ENCODE results near the gene PPARA. TPM values are rescaled to one million over a fixed set of nuclear protein-coding genes. Genes with fewer than 3 reads are reported as not detected.

The PPARA gene
- total RNA-seq, 1 experiment from 2014 or later = 14.5 TPM

DNA sequence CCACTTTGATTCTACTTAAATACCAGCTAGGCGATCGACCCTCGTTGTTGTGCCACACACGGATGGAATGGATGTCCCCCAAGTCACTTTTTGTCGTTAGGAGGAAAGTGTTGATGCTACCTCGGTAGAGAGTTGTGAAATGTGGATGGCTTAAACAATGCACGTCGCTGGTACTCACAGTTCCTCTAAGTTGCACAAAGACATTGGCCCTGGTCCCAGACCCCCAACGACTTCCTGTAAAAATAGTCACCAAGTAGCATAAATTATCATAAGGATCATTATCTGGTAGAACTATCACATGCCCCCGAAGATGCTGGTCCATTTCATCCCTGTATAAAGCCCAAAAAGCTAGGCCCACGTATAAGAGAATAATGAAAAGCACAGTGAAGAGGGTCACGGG, 109.0 kb downstream of the PPARA start:
- no peaks in the 10 kb centered on the region; a peak in 1 of 4 replicates for H3K4me1 ChIP-seq (ENCODE audit: control insufficient read depth in 1 of 2, insufficient read depth in 2 of 2, low read length in 2 of 2)
- intact Hi-C loops (cut with micrococcal nuclease) = no loop called here
- H3K9me2 ChIP-seq (ENCODE audit: insufficient read depth) = no peaks in the 10 kb centered on the region
- H3K4me2 ChIP-seq (ENCODE audit: low read length) = no peak overlapping the region
- H3K9ac ChIP-seq (ENCODE audit: low read length) = no peak overlapping the region
- H3K27ac ChIP-seq (ENCODE audit: low read depth, low read length) = no peak overlapping the region
- H3K79me2 ChIP-seq (ENCODE audit: insufficient read depth, low read length) = no peaks in the 10 kb centered on the region
- 0 out of 4 replicates have a peak, but pooled peaks cover 0 to 3% of the 10 kb centered on the region in 2 experiments for H3K9me3 ChIP-seq (ENCODE audit: control insufficient read depth in 1 of 2, insufficient read depth in 1 of 2, low read depth in 1 of 2, low read length in 2 of 2)
- no peak overlapping the region for H3K4me3 ChIP-seq (replicated peaks in 1 of 2; ENCODE audit: low read depth in 1 of 2, low read length in 2 of 2)
- POLR2A ChIA-PET = interaction anchor here (0.7 to 1.4 kb wide), 2 partner anchors 9 kb away, joined by 3 to 7 read pairs; partner anchors contain the start of genes CDPF1 and TTC38
- H4K20me1 ChIP-seq (ENCODE audit: insufficient read depth) = no peaks in the 10 kb centered on the region
- ATAC-seq (no peak), DNase-seq (ENCODE audit: low read depth, low spot score) (no peak)
- no TSS peak for BruUV-seq (replicated peaks)
- RAD21 ChIA-PET (ENCODE audit: low non-redundant PET in 1 of 2, low total read pairs in 2 of 2, uncharacterized antibody in 2 of 2, unreplicated experiment in 2 of 2) = no interaction called here
- no peaks in the 10 kb centered on the region for H3K36me3 ChIP-seq (ENCODE audit: control insufficient read depth in 1 of 2, insufficient read depth in 2 of 2, low read length in 2 of 2)
- no peak overlapping the region for H2AFZ ChIP-seq (ENCODE audit: low read depth, low read length, poor library complexity, severe bottlenecking)
- TF ChIP-seq, protein P1, sequence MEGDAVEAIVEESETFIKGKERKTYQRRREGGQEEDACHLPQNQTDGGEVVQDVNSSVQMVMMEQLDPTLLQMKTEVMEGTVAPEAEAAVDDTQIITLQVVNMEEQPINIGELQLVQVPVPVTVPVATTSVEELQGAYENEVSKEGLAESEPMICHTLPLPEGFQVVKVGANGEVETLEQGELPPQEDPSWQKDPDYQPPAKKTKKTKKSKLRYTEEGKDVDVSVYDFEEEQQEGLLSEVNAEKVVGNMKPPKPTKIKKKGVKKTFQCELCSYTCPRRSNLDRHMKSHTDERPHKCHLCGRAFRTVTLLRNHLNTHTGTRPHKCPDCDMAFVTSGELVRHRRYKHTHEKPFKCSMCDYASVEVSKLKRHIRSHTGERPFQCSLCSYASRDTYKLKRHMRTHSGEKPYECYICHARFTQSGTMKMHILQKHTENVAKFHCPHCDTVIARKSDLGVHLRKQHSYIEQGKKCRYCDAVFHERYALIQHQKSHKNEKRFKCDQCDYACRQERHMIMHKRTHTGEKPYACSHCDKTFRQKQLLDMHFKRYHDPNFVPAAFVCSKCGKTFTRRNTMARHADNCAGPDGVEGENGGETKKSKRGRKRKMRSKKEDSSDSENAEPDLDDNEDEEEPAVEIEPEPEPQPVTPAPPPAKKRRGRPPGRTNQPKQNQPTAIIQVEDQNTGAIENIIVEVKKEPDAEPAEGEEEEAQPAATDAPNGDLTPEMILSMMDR (IDR thresholded peaks at IDR 0.05 in 2 of 3, conservative IDR thresholded peaks at IDR 0.05 in 1 of 3; ENCODE audit: borderline replicate concordance in 1 of 3, insufficient read depth in 1 of 3, low read depth in 2 of 3, low read length in 2 of 3) = no peak
- TF ChIP-seq ZBTB33 (IDR thresholded peaks at IDR 0.05; ENCODE audit: extremely low read depth, insufficient replicate concordance, low read length) (no peak), ZFX (IDR thresholded peaks at IDR 0.05) (no peak), POLR2AphosphoS5 (IDR thresholded peaks at IDR 0.05; ENCODE audit: low read depth, low read length) (no peak), REST (IDR thresholded peaks at IDR 0.05; ENCODE audit: low read depth) (no peak), TCF7L2 (IDR thresholded peaks at IDR 0.05; ENCODE audit: borderline replicate concordance, extremely low read depth, insufficient read depth, insufficient read length) (no peak), POLR2A (IDR thresholded peaks at IDR 0.05; ENCODE audit: borderline replicate concordance, extremely low read depth, insufficient read depth, insufficient read length) (no peak), SRF (IDR thresholded peaks at IDR 0.05; ENCODE audit: low read depth) (no peak), EGR1 (IDR thresholded peaks at IDR 0.05; ENCODE audit: low read depth) (no peak)
- CTCF ChIA-PET = no interaction called here
- H3K27me3 ChIP-seq (ENCODE audit: insufficient read depth, low read length) = no peaks in the 10 kb centered on the region
